HG03442 (cell line): ENCODE measurements around the gene C2orf92.
"Not testable (repeated sequence)": the region's sequence is repeated elsewhere in the genome, so short reads cannot be mapped to it uniquely, and the experiment has no call there.

ENCODE experiments used
- ATAC-seq: cut with Tn5 transposase; IDR thresholded peaks from one replicate; pipeline ENCODE4 v1.9.1; 2021; ENCODE audit warnings: mild to moderate bottlenecking, moderate library complexity; ENCODE audit not compliant: unreplicated experiment

The C2orf92 gene

DNA sequence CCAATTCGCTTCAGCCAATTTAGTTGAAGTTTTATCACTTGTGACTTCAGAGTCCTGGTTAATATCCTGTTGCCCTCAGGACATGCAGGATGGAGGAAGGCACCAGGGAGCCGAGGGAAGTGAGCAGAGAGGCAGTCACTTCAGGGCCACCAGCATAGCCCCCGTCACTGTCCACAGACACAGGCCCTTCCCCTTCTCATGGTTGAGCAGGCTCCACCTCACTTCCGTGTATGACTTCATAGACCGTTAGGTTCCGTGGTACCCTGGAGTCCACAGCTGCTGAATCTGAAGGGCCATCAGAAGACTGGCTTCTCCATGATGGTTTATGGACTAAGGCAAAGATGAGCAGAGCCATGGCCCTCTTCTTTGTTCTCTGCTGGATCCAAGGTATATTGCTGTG is at the start of gene C2orf92:
Gene C2orf92 (plus strand): TSS at position 266 of the 400 bp plus-strand sequence. CDS start 76 bp downstream, at position 342.
- ATAC-seq = no peak

- not testable (repeated sequence) for ATAC-seq
These were observed 49.0 kb upstream of the C2orf92 start for GRCh38 chr2:97620492-97620891.

GRCh38 chr2:97622976-97623375 is 46.5 kb upstream of the C2orf92 start:
- ATAC-seq = not testable (repeated sequence)

GRCh38 chr2:97625354-97626048 is 44.0 kb upstream of the C2orf92 start:
- not testable (repeated sequence) for ATAC-seq

GRCh38 chr2:97626049-97626430 is 43.5 kb upstream of the C2orf92 start:
- not testable (repeated sequence) for ATAC-seq

- no peak for ATAC-seq
These were observed 25.3 kb upstream of the C2orf92 start for GRCh38 chr2:97644023-97644717.

DNA sequence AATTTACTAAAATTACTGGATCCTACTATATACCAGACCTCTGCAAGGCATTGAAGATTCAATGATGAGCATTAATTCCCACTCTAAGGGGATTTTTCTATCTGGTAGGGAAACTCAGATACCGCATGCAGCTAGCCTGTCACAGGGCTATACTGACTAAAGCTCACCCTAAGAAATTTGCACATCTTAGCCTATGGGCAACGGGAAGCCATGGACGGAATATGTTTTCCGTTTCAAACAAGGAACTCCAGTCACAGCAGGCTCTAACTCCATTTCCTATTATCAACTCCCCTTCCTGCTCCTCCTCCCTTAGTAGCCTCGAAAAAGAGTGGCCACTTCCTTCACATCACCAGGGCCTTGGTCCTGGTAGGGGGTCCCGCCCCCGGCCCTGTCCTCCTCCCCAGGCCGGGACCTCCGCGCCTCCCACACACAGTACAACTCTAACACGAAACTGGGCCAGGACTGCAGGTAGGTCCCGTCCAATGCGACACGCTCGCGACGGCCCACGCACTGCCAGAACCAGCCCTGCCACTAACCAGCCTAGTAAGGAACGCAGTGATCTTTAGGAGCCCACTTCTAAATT is 24.3 kb upstream of the C2orf92 start:
- ATAC-seq = peak; percentile 42

GRCh38 chr2:97645695-97646629 is 23.6 kb upstream of the C2orf92 start, which contains the start of gene COX5B:
Gene COX5B (plus strand): TSS chr2:97646062. CDS start chr2:97646087, 25 bp downstream.
- ATAC-seq = peak; percentile 93

DNA sequence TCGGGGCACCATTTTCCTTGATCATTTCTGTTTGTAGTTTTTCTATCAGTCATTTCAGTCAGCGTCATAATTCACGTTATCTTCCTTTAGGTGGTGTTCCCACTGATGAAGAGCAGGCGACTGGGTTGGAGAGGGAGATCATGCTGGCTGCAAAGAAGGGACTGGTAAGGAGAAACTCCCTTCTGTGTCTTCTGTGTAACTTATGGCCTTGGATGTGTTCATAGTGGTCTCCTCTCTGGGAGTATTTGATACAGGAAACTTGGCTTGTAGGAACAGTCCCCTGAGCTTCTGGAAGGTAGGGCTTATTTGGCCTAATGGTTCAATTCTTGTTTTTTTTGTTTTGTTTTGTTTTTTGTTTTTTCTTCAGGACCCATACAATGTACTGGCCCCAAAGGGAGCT is 22.5 kb upstream of the C2orf92 start:
- no peak for ATAC-seq

DNA sequence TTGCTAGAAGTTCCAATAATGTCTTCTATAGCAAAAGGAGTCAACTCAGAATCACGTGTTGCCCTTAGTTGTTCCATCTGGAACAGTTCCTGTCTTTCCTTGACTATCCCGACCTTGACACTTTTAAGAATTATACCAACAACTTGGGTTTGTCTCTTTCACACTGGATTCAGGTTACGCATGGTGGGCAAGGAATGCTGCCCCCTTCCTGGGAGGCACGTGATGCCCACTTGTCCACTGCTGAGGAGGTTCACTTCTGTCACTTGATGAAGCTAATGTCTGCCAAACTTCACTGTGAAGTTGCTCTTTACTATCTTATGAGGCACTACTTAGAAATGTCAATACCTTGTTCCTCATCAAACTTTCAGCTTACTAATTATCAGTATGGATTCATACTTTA is 18.4 kb upstream of the C2orf92 start:
- ATAC-seq = no peak

DNA sequence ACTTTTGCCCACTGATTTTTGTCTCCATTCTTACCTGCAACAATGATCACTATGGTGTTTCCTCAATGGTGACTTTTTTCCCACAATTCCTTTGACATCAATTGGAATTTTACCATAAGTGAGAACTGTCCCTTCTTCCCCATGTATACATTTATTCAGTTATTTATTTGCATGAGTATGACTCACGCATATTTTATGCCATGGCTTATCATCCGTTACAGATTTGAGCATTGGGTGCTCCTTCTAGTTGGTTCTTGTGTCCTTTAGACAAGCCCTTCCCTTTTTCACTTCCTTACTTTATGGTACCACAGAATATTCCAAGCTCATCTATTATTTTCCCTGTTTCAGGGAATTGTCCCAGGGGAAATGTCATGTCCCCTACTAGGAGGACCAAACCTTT is 16.0 kb upstream of the C2orf92 start:
- no peak for ATAC-seq

GRCh38 chr2:97653874-97654273 is 15.6 kb upstream of the C2orf92 start:
- no peak for ATAC-seq

GRCh38 chr2:97654309-97654708 is 15.2 kb upstream of the C2orf92 start:
- no peak for ATAC-seq

DNA sequence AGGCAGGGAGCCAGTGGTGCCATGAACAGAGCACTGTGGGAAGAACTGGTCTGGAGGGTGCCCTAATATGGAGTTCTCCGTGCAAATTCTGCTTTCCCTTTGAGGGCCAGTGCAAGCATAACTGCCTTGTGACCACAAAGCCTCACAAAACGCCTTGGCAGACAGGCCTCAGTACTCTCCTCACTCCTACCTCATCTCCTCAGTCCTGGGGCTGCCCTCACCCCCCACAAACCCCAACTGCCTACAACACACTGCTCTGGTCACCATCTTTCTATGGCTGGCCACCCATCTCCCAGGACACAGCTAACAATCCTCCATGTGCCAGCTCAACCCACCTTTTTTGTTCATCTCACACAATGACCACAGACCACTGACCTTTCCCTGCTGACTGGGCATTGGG is 14.7 kb upstream of the C2orf92 start:
- ATAC-seq = no peak

DNA sequence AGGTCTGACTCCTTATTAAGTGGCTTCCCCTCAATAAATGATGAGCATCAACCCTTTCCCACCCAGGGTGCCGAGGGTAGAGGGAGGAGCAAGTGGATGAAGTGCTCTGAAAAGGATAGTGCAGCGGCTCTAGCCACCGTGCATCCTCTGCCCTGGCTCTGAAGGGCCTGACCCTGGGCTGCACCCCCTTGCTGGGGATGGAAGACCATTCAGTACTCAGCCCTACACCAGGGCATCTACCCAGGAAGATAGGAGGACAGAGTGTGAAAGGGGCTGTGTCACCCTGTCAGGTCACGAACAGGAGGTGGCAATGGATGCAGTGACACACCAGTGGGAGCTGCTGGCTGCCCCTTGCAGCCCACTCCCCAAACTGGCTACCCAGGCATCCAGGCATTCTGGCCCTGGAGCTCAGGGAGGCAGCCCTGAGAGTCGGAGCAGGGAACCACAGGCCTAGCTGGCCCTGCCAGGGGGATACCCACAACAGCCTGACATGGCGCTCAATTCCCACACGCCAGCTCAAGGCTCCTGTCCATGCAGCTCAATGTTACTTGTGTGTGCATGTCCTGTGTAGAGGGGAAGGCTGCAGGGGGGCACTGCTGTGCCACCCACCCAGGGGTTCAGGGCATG is 13.3 kb upstream of the C2orf92 start:
- ATAC-seq = no peak

DNA sequence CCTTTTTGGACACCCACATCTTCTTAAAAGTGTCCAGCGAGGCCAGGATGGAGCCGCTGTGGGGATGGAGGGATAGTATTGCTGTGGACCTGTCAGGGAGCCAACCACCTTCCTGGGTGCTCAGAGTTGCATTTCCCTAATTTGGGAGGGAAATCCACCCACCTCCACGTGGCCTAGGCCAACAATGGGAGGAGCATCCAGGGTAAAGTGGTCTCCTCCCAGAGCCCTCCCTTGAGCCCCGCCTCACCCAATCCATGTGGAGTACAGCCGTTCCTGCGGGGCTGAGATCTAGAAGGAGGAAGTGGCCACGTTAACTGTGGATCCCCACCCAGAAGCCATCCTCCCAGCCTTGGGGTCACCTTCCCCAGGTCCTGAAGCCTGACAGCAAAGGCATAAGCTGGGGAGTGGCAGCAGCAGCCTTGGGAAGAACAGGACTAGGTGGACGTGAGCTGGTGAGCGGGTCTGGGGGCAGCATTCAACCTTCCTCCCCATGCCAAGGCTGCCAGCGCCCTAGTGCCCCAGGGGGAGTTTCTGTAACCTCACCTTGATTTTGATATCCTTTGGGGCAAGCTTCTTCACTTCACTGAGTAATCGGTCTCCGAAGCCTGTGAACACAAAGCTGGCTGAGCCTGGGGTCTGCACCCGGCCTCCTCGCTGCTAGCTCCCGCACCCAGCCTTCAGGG is 12.5 kb upstream of the C2orf92 start:
- ATAC-seq = no peak

DNA sequence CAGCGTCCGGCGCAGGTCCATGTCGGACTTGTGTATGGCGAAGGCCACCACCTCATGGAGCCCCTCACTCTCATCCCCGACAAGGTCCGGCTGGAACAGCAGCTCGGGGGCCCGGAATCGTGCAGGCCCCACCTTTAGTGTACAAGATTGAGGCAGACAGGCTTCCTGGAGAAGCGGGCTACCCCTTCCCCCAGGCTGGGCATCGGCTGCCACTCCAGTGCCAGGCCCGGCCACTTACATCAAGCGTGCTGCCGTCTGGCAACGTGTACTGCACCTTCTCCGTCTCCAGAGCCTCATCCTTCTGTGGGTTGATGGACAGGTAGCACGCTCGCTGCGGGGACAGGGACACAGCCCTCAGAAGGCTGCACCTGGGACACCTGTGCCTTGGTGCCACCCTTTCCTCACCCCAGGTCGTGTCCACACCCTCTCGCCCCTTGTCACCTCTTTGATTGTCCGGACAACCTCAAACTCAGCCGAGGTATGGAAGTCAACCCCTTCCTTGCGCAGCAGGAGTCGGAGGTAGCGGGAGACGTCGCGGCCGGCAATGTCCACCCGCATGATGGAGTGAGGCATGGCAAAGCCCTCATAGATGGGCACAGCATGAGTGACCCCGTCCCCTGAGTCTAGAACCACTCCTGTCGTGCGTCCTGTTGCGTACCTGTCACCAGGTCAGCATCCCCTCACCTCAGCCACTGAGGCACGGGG is 11.4 kb upstream of the C2orf92 start:
- ATAC-seq = no peak

DNA sequence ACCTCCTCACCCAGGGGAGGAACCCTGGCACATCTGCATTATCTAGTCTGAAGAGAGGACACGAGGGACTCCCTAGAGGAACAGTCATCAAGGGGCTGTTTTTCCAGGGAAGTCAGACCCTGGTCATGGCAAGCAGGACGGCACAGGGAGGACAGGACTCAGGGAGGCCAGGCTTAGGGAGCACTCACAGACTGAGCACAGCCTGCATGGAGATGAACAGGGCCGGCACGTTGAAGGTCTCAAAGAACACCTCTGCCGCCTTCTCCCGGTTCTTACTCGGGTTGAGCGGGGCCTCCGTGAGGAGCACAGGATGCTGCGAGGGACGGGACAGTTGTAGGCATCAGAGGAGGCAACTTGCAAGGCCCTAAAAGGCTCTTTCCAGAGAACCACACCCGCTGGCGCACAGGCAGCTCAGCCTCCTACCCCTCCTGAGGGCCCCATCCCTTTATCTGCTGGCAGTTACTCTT is 10.8 kb upstream of the C2orf92 start:
- ATAC-seq = no peak
